GM15510 (cell line): ENCODE data around the gene CNTNAP3.
"Not testable (repeated sequence)": the region's sequence is repeated elsewhere in the genome, so short reads cannot be mapped to it uniquely, and the experiment has no call there.

Source experiments
- POLR2A ChIP-seq: IDR thresholded peaks from 3 replicates; pipeline ENCODE4 v1.6.1; 2011; ENCODE audit warnings: borderline replicate concordance; ENCODE audit not compliant: insufficient read length; ENCODE audit errors: extremely low read depth

CNTNAP3 gene

GRCh38 chr9:39287980-39288379 is at the start of gene CNTNAP3:
Gene CNTNAP3, minus strand, starts transcription at chr9:39288167. Its CDS starts 103 bp downstream, at chr9:39288064.
- not testable (repeated sequence) for TF ChIP-seq POLR2A

- TF ChIP-seq POLR2A = no peak
Measured at GRCh38 chr9:39108145-39108544, 179.8 kb downstream of the CNTNAP3 start.
